ENCODE results near the gene ARMC7.

The ARMC7 gene

GRCh38 chr17:75086496-75087181, 23.1 kb upstream of the ARMC7 start:
- in situ Hi-C loops (cut with HindIII; ENCODE audit: low sequenced_read_pairs) = no loop called here
- TF ChIP-seq CTCF (IDR thresholded peaks at IDR 0.05; ENCODE audit: low read depth, low read length, missing control alignments) = no peak
- no peak for DNase-seq (ENCODE audit: low read depth)
- no peak overlapping the region for H3K4me3 ChIP-seq (ENCODE audit: low read depth, low read length)

- in situ Hi-C loops (cut with HindIII; ENCODE audit: low sequenced_read_pairs) = no loop called here
- peak overlapping the region; percentile 46 for H3K4me3 ChIP-seq (ENCODE audit: low read depth, low read length)
- TF ChIP-seq CTCF (IDR thresholded peaks at IDR 0.05; ENCODE audit: low read depth, low read length, missing control alignments) = no peak
- DNase-seq (ENCODE audit: low read depth) = no peak
These were observed 22.6 kb upstream of the ARMC7 start for GRCh38 chr17:75087182-75087557.

GRCh38 chr17:75087558-75088453, 22.0 kb upstream of the ARMC7 start, which contains the start of gene SLC16A5:
Gene SLC16A5 (plus strand): TSS chr17:75087954. CDS start chr17:75093637, 5,683 bp downstream.
- DNase-seq (ENCODE audit: low read depth) = no peak
- in situ Hi-C loops (cut with HindIII; ENCODE audit: low sequenced_read_pairs) = no loop called here
- TF ChIP-seq CTCF (IDR thresholded peaks at IDR 0.05; ENCODE audit: low read depth, low read length, missing control alignments) = no peak
- H3K4me3 ChIP-seq (ENCODE audit: low read depth, low read length) = peak within 1 kb of the TSS; percentile 46

- H3K4me3 ChIP-seq (ENCODE audit: low read depth, low read length) = peak overlapping the region; percentile 46
- in situ Hi-C loops (cut with HindIII; ENCODE audit: low sequenced_read_pairs) = no loop called here
These were observed 21.0 kb upstream of the ARMC7 start for GRCh38 chr17:75088465-75089417.

GRCh38 chr17:75090871-75091854, 18.6 kb upstream of the ARMC7 start:
- no peak overlapping the region for H3K4me3 ChIP-seq (ENCODE audit: low read depth, low read length)
- no peak for DNase-seq (ENCODE audit: low read depth)
- no peak for TF ChIP-seq CTCF (IDR thresholded peaks at IDR 0.05; ENCODE audit: low read depth, low read length, missing control alignments)
- in situ Hi-C loops (cut with HindIII; ENCODE audit: low sequenced_read_pairs) = no loop called here

More at GRCh38 chr17:75088465-75089417, 21.0 kb upstream of the ARMC7 start:
- TF ChIP-seq CTCF (IDR thresholded peaks at IDR 0.05; ENCODE audit: low read depth, low read length, missing control alignments) = no peak
- DNase-seq (ENCODE audit: low read depth) = no peak

All from astrocyte of the cerebellum (primary cell).